NOMO-1 treated with DMSO at 0.1 percent for 48 hours (cell line): Measurements from ENCODE around the gene TOR4A.

Source experiments
- DNase-seq: peaks from one replicate; lab custom pipeline; 2025; ENCODE audit not compliant: unreplicated experiment; lab: John Stamatoyannopoulos, UW

Gene TOR4A

GRCh38 chr9:137331929-137332328, 54.4 kb downstream of the TOR4A start:
- no peak for DNase-seq
